ENCODE measurements around the gene NCK1. TPM values are rescaled to one million over a fixed set of nuclear protein-coding genes. Genes with fewer than 3 reads are reported as not detected.
A peak's percentile ranks its signal among the peaks of the same experiment; 100 is the strongest.
"Not testable (repeated sequence)": the region's sequence is repeated elsewhere in the genome, so short reads cannot be mapped to it uniquely, and the experiment has no call there.

Gene NCK1
- total RNA-seq, 1 donor from 2014 or later: 56.0 TPM

GRCh38 chr3:136946978-136947377, 85.0 kb downstream of the NCK1 start:
- no peak for DNase-seq (ENCODE audit: low read depth in 2 of 2)

DNA sequence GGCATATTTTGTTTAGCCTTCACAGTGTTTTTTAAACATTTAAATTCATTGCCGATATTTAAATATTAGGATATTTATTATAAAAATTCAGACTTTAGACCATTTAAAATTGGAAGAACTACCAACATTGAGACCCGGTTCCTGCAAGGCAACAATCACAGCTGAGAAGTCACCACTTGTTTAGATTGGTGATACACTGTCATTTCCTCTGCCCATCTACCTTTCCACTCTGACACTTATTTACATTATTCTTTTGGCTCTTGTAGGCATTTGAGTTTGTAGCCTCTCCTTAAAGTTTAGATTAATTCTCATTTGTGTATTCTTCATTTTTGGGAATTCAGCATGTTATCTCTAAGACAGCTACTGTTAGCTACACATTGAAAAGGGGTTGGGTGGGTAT, 85.5 kb downstream of the NCK1 start:
- DNase-seq (ENCODE audit: low read depth in 2 of 2): no peak

DNA sequence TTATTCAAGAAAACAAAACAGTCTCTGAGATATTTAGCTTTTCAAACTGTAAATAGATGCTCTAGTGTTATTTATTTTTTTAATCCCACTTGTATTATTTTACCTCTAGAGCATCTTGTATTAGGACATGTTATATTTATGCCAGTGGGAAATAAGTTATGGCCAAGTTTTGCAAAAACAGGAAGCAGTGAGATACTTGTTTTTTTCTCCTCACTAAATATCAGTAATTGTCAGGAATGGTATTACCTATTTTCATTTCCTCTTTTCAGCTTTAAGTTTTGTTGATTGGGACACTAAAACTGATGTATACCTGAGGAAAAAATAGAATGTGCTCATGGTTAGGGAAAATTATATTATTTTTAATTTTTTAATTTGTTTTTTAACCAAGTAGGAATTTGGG, 87.1 kb downstream of the NCK1 start:
- peak in 1 of 2 donors; percentile 54 for DNase-seq (ENCODE audit: low read depth in 2 of 2)

- DNase-seq (ENCODE audit: low read depth in 2 of 2): peak in 1 of 2 donors; percentile 57
Measured at GRCh38 chr3:136949708-136950107, 87.7 kb downstream of the NCK1 start.

DNA sequence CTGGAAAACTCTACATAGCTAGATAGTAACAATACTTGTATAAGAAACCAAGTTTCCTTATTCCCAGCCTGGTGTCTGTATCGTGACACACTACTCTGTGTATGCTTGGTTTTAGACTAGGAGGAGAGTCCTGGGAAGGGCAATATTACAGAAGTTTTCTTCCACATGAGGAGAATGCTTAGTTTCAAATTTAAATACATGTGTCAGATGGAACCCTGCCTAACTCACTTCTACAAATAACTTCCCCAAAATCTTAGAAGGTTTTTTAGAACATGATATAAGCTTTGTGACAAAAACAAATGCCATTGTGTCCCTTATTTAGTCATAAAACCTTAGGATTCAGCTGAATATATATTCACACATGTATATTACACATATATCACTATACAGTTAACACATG, 88.6 kb downstream of the NCK1 start:
- DNase-seq (ENCODE audit: low read depth in 2 of 2): no peak

GRCh38 chr3:136952292-136952691, 90.3 kb downstream of the NCK1 start:
- no peak for DNase-seq (ENCODE audit: low read depth in 2 of 2)

DNA sequence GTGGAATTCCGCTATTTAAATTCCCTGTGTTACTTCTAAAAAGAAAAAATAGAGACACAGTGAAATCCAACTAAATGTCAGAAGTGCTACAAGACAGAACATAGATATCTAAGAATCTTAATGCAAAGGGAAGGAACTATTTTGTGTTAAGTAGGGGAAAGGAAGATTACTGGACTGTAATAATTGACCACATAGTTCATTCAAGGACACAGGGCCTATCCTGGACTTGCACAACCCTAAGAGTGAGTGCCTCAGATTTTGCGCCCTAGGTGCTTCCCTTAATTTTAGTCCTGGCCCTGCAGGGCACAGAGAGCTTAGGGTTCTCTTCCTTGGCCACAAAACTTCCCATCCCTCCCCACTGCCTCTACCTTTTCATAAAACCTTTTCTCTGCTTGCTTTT, 92.2 kb downstream of the NCK1 start:
- DNase-seq (ENCODE audit: low read depth in 2 of 2): no peak

- no peak for DNase-seq (ENCODE audit: low read depth in 2 of 2)
Measured at GRCh38 chr3:136954980-136955780, 93.2 kb downstream of the NCK1 start.

DNA sequence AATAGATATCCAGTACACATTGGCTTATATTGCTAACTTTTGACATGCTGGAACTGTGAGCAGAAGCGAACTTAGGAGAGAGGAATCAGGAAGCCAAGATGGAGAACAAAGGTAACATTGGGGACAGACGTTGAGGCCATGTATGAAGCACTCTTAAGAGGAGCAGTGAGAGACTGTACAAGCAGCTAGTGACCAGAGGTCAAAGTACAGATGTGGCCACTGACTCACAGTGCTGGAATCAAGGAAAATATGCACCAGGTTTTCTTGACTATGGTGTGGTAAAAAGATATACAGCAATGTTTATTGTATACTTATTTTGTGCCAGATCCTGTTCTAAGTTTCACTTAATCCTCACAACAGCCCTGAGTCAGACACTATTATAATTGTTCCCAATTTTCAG, 93.8 kb downstream of the NCK1 start:
- peak in 1 of 2 donors; percentile 58 for DNase-seq (ENCODE audit: low read depth in 2 of 2)

DNA sequence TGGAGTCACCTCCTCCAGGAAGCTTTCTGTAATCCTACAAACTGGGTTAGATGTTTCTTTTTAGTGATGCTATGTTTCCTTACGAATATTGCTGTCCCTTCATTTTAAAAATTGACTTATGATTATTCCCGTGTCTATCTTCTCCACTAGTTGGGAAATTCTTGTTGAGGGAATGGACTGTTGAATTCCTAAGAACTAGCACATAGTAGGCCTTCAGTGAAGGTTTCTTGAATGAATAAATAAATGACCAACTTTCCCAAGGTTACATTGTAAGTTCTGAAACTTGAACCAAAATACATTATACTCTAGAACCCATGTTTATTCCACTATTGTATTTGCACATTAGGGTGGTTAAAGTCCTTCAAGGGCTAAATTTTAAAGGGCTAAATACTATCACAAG, 95.0 kb downstream of the NCK1 start:
- no peak for DNase-seq (ENCODE audit: low read depth in 2 of 2)

GRCh38 chr3:136957751-136958288, 95.8 kb downstream of the NCK1 start, which contains the start of gene IL20RB:
Gene IL20RB, plus strand, starts transcription at chr3:136957983. Its CDS starts 131 bp downstream, at chr3:136958114.
- DNase-seq (ENCODE audit: low read depth in 2 of 2): no peak

GRCh38 chr3:136958939-136959338, 96.9 kb downstream of the NCK1 start:
- no peak for DNase-seq (ENCODE audit: low read depth in 2 of 2)

DNA sequence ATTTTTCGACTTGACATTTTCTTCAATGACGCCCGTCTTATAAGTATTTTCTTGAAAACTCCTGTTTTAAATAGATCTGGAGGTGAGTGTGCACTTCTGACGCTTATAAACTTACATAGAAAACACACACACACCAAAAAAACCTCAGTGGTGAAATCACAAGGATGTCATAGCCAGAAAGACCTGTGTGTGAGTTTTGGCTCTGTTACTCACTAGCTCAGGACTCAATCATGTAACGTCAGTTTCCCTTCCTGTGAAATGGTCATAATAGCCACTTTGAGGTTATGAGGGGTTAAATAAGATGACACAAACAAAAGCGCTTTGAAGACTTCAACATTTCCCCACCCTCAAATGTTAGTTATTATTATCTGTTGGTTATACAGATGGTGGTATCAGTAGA, 97.6 kb downstream of the NCK1 start:
- no peak for DNase-seq (ENCODE audit: low read depth in 2 of 2)

DNA sequence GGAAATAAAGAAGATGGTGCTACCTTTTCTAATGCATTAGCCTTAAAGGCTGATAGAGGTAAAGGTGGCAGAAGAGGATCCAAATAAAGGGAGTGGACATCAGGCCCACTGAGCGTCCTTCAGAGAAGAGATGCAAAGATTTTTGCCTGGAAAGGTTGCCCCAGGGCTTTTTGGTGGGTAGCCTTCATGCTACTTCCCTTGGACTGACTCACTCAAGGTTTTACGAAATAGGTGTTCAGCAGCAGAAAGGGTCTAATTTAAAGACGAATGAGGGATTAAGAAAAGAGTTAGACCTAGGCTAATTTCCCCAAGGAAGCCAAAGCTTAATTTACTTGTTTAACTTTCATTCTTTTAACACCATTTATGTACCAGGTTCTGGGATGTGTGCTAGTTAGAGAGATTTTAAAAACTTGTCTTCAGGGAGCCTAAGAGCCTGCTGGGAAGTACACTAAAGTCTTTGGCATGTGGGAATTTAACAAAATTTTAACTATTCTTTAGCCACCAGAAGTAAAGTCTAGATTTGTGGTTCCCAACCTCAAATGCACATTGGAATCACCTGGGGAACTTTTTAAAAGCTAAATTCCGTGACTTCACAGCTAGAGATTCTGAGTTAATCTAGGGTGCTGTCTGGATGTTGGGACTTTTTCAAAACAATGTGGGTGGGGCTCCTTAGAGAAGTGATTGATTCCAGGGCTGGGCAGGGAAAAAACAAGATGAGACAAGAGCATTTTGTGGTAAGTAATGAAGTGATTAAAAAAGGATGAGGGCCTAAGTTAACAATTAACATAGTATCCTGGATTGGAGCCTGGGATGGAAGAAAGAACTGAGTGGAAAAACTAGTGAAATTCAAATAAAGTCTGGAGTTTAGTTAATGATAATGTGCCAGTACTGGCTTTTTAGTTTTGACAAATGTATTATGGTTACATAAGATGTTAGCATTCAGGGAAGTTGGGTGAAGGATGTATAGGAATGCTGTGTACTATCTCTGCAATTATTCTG, 99.1 kb downstream of the NCK1 start:
- no peak for DNase-seq (ENCODE audit: low read depth in 2 of 2)

GRCh38 chr3:136962927-136963326, 100.9 kb downstream of the NCK1 start:
- DNase-seq (ENCODE audit: low read depth in 2 of 2): peak; percentile 20 to 22

DNA sequence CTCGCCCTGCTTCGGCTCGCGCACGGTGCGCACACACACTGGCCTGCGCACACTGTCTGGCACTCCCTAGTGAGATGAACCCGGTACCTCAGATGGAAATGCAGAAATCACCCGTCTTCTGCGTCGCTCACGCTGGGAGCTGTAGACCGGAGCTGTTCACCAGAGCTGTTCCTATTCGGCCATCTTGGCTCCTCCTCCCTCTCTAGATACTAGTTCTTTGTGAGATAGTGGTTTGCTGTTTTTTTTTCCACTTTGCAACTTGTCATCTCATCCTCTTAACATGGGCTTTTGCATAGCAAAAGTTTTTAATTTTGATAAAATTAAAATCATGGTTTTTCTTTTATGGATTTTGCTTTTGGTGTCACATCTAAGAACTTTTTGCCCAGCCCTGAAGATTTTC, 107.5 kb downstream of the NCK1 start:
- DNase-seq (ENCODE audit: low read depth in 2 of 2): not testable (repeated sequence)

GRCh38 chr3:136973352-136973751, 111.3 kb downstream of the NCK1 start:
- DNase-seq (ENCODE audit: low read depth in 2 of 2): no peak

DNA sequence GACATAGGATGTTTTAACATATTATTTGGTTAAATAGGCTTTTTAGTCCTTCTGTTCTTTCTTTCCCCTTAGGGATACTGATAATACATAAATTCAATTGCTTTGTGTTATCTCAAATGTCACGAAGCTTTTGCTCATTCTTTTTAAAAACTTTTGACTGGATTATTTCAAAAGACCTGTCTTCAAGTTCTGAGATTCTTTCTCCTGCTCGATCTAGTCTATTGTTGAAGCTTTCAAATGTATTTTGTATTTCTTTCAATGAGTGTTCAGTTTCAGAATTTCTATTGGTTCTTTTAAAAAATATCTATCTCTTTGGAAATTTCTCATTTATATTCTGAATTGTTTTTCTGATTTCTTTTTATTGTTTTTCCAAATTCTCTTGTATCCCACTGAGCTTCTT, 112.7 kb downstream of the NCK1 start:
- no peak for DNase-seq (ENCODE audit: low read depth in 2 of 2)

DNA sequence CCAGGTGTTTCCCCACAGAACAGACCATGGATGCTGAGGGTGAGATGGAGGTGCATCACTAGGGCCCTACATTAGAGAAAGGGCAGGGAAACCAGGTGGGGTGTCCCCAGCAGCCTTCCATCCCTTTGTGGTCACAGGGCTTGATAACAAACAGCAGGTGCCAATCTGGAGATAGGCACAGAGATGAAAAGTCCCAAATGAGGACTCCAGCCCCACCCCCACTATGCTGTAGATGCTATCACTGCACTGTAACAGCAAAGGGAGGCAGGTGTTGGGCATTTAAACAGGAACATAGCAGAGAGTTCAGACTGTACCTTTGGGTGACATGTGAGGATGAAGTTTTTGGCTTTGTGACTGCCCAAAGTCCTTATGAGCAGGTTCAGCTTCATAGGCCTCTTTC, 117.2 kb downstream of the NCK1 start:
- DNase-seq (ENCODE audit: low read depth in 2 of 2): no peak

GRCh38 chr3:136979684-136980083, 117.7 kb downstream of the NCK1 start:
- no peak for DNase-seq (ENCODE audit: low read depth in 2 of 2)

- DNase-seq (ENCODE audit: low read depth in 2 of 2): no peak
Measured at GRCh38 chr3:136982033-136982432, 120.0 kb downstream of the NCK1 start.

DNA sequence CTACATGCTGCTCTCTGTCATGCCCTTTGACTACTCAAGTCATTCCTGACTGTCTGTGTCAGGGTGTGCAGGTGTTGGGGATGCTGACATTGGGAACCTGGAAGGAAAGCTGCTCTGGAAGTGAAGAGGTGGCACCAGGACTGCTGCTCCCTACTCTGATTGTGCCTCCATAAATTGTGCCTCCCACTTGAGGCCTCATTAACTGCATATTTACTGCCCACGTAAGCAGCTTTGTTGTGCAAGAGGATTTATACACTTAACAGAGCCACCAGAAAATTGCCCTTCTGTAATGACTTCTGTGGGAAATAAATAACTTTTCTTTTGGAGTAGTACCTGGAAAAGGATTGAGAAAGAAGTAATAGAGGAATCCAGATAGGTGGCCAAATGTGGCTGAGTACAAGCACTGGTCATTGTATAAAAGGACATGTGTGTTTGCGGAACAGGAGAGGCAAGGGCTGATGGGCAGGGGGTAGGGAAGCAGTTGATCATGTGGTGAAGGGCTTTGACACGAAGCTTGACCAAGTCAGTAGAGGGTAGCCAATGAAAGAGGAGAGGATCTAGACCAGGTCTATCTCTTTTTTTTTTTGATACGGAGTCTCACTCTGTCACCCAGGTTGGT, 120.6 kb downstream of the NCK1 start:
- no peak for DNase-seq (ENCODE audit: low read depth in 2 of 2)
